Left ventricle myocardium inferior (tissue), 1 donor: ENCODE measurements around the gene THBS1. TPM values are rescaled to one million over a fixed set of nuclear protein-coding genes. Genes with fewer than 3 reads are reported as not detected.

ENCODE experiments used
- DNase-seq: peaks from one replicate; pipeline ENCODE4 v3.0.0-alpha.2; 2020
- H3K27ac ChIP-seq: fragments of 200-600 bp; replicated peaks from 2 replicates; pipeline ENCODE4 v1.8.0; 2021
- H3K27me3 ChIP-seq: fragments of 200-600 bp; 2 replicates; pipeline ENCODE4 v1.8.0; 2021; ENCODE audit warnings: low read depth
- H3K36me3 ChIP-seq: fragments of 200-600 bp; 2 replicates; pipeline ENCODE4 v1.8.0; 2021
- H3K4me1 ChIP-seq: fragments of 200-600 bp; 2 replicates; pipeline ENCODE4 v1.8.0; 2021
- H3K4me3 ChIP-seq: fragments of 200-600 bp; 2 replicates; pipeline ENCODE4 v1.8.0; 2021; ENCODE audit warnings: mild to moderate bottlenecking, moderate library complexity
- H3K9me3 ChIP-seq: fragments of 200-600 bp; replicated peaks from 2 replicates; pipeline ENCODE4 v1.8.0; 2021
- intact Hi-C: fragments of 100-400 bp; cut with micrococcal nuclease; formaldehyde crosslinking; loops from one replicate; pipeline ENCODE4 v1.11.0; 2022
- total RNA-seq: library from RNA; stranded (reverse); fragmentation: NEBNext Ultra II Directional; extraction: Animal tissue kit (Norgen Biotek cat#: 25700); gene quantifications from one replicate; pipeline ENCODE4 v1.2.1, GENCODE V29; 2021
- TF ChIP-seq, protein P1 (sequence below): fragments of 200-600 bp; IDR thresholded peaks from 2 replicates; pipeline ENCODE4 v1.8.0; 2021; ENCODE audit warnings: antibody characterized with exemption, mild to moderate bottlenecking, borderline replicate concordance
- donor health status: DM: no; HTN: yes; CAD: no; lungs with severe emphysema.

Gene THBS1
- total RNA-seq, 1 donor from 2014 or later, result 47.4 TPM

DNA sequence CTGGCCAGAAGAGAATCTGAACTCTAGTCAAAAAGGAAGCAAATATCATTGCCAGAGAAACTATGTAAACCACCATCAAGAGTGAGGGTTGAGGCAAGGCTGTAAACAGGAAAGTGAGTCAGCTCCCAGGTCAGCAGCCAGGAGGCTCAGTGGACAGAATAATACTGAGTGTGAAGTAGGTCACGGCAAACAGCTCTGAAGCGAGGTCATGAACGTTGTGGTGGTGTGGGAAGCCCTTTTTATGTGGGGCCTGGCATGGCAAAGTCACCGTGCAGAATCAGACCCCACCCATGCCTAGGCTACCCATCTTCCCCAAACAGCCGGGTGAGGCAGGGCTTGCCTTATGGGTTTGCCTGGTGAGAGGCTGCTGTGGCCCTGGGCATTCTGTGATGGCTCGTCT is 43.9 kb downstream of the THBS1 start:
- no peak overlapping the region for H3K4me3 ChIP-seq
- TF ChIP-seq, protein P1, sequence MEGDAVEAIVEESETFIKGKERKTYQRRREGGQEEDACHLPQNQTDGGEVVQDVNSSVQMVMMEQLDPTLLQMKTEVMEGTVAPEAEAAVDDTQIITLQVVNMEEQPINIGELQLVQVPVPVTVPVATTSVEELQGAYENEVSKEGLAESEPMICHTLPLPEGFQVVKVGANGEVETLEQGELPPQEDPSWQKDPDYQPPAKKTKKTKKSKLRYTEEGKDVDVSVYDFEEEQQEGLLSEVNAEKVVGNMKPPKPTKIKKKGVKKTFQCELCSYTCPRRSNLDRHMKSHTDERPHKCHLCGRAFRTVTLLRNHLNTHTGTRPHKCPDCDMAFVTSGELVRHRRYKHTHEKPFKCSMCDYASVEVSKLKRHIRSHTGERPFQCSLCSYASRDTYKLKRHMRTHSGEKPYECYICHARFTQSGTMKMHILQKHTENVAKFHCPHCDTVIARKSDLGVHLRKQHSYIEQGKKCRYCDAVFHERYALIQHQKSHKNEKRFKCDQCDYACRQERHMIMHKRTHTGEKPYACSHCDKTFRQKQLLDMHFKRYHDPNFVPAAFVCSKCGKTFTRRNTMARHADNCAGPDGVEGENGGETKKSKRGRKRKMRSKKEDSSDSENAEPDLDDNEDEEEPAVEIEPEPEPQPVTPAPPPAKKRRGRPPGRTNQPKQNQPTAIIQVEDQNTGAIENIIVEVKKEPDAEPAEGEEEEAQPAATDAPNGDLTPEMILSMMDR, result peak; percentile 17
- H3K4me1 ChIP-seq, result peaks cover 66% of the 10 kb centered on the region
- peak; percentile 45 for DNase-seq
- intact Hi-C loops, result no loop called here
- no peaks in the 10 kb centered on the region for H3K36me3 ChIP-seq
- H3K27ac ChIP-seq, result peak overlapping the region; percentile 88
- no peaks in the 10 kb centered on the region for H3K9me3 ChIP-seq
- no peaks in the 10 kb centered on the region for H3K27me3 ChIP-seq

DNA sequence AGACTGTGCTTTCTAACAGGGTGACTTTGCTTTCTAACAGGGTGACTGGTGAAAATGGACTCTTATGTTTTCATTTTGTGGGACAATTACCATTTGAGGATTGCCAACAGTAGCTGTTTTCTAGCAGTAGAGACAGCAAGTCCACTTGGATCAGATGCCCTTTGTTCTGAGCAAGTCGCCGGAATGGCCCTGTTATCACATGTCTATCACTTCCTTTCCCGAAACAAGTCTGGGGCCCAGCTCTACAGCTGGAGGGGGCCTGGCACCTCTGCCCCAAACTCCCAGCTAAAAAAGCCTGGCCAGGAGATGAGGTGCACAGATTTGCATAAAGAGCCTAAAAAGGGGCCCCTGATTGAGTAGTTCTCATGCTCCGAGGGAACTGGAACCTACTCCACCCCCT is 44.6 kb downstream of the THBS1 start:
- peak overlapping the region; percentile 88 for H3K27ac ChIP-seq
- no peaks in the 10 kb centered on the region for H3K27me3 ChIP-seq
- H3K4me1 ChIP-seq, result peaks cover 72% of the 10 kb centered on the region
- TF ChIP-seq, protein P1, result no peak
- intact Hi-C loops, result no loop called here
- no peaks in the 10 kb centered on the region for H3K36me3 ChIP-seq
- no peak overlapping the region for H3K4me3 ChIP-seq
- no peak for DNase-seq
- no peaks in the 10 kb centered on the region for H3K9me3 ChIP-seq

DNA sequence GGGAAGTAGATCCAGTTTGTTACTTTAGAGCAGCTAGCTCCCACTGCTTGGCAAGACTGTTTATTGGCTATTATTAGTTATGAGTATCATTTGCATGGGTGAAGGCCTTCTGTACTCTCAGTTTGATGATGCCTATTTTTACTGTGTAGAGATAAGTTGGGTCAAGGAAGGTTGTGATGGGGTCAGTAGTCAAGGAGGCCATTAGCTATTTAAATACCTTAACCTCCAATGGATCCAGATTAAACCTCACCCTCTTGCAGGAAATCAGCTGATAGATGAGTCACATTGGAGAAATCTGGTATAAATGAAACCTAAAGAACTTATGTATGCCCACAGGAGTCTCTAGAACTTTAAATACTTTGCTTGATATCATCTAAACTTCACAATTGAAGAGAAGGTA is 45.0 kb downstream of the THBS1 start:
- intact Hi-C loops, result no loop called here
- TF ChIP-seq, protein P1, result no peak
- H3K36me3 ChIP-seq, result no peaks in the 10 kb centered on the region
- DNase-seq, result no peak
- no peaks in the 10 kb centered on the region for H3K27me3 ChIP-seq
- H3K27ac ChIP-seq, result peak overlapping the region; percentile 88
- no peak overlapping the region for H3K4me3 ChIP-seq
- no peaks in the 10 kb centered on the region for H3K9me3 ChIP-seq
- H3K4me1 ChIP-seq, result peaks cover 76% of the 10 kb centered on the region

DNA sequence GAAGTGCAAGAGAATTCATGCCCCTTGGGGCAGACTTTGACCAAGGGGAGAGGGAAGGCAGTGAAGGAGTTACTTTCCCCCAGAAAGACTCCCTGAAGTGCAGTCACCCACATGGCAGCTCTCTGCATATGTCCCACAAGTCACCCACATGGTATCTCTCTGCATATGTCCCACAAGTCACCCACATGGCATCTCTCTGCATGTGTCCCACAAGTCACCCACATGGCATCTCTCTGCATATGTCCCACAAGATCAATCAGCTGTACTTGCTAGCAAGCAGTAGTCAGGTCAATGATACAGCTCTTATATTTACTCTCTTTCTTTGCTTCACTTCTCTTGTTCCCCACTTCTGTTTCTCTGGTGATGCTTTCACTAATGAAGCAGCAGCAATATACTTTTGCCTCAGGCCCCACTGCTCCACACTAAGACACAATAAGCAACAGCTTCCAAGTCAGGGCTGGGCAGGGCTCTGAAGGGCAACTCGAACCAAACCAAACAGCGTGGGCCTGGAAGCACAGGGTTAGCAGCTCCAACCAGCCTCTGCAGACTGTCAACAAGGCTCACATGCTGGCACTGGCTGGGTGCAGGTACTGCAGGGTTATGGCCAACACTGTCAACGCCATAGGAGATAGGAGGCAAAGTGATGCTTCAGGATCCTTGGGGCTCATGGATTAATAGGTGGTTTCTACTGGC is 46.7 kb downstream of the THBS1 start:
- no peak for DNase-seq
- Histone ChIP-seq H3K4me1 (peaks cover 80% of the 10 kb centered on the region), H3K4me3 (no peak overlapping the region), H3K36me3 (no peaks in the 10 kb centered on the region), H3K27me3 (no peaks in the 10 kb centered on the region), H3K27ac (peak overlapping the region; percentile 88), H3K9me3 (no peaks in the 10 kb centered on the region)
- intact Hi-C loops, result no loop called here
- TF ChIP-seq, protein P1, result no peak

DNA sequence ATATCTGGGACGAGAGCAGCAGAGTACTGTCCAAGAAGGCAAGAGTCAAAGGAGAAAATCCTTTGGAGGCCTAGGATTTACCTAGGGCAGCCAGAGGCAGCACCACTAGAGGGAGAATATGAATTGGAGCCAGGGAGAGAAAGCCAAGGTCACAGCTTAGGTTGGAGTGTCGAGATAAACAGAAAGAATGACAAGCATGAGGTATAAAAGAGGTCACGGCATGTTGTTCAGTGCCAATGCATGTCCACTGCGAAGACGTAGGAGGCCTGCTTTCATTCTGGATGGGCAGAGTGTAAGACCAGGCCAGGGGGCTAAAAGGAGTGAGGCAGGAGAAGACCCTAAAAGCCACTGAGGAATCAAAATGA is 47.2 kb downstream of the THBS1 start:
- Histone ChIP-seq H3K27me3 (no peaks in the 10 kb centered on the region), H3K4me3 (peak overlapping the region; percentile 26), H3K4me1 (peaks cover 80% of the 10 kb centered on the region), H3K9me3 (no peaks in the 10 kb centered on the region), H3K36me3 (no peaks in the 10 kb centered on the region), H3K27ac (peak overlapping the region; percentile 88)
- intact Hi-C loops, result no loop called here
- TF ChIP-seq, protein P1, result peak; percentile 67
- no peak for DNase-seq
